GM18951 (cell line): Measurements from ENCODE around the gene LAMA5.

ENCODE experiments used
- POLR2A ChIP-seq: IDR thresholded peaks from 4 replicates; pipeline ENCODE4 v1.6.1; 2011; ENCODE audit warnings: mild to moderate bottlenecking; ENCODE audit not compliant: insufficient read length, insufficient read depth; ENCODE audit errors: extremely low read depth
- in situ Hi-C: fragments of 300-500 bp; cut with MboI; formaldehyde crosslinking; loops from one replicate; pipeline ENCODE4 v1.12.0; 2022; ENCODE audit warnings: low sequenced_read_pairs, mixed read lengths, inconsistent platforms; ENCODE audit not compliant: unreplicated experiment

The LAMA5 gene

DNA sequence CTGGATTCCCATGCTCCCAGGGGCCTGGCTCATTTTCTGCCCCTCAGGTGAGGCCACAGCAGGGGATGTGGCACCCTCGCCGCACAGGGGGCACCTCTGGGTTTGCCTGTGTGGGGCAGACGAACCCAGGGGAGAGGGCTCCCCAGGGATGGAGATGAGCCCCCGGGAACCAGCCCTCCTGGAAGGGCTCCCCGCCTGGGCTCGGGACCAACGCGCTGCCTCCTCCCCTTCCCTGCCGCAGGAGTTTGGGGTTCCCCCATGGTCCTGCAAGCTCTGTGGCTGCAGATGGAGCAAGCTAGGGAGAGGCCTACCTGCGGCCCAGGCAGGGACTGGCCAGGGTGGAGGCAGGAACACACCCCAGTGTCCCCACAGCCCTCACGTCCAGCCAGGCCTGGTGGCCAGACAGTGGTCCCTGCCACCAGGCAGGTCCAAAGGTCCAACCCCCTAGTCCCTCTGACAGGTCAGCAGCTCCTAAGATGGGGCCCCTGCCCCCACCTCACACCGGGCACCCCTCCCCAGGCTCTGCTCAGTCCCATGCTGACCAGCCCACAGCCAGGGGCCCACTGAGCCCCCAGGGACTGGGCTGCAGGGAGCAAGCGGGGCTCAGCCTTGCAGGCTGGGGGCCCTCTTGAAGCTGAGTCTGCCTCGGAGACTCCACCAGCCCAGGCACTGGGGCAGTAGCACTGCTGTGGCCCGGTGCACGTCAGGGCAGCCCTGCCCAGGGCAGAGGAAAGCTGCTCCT lies 13.7 kb downstream of the LAMA5 start:
- no peak for TF ChIP-seq POLR2A
- in situ Hi-C loops = no loop called here

- in situ Hi-C loops = no loop called here
Measured at GRCh38 chr20:62352402-62353288, 14.5 kb downstream of the LAMA5 start.

DNA sequence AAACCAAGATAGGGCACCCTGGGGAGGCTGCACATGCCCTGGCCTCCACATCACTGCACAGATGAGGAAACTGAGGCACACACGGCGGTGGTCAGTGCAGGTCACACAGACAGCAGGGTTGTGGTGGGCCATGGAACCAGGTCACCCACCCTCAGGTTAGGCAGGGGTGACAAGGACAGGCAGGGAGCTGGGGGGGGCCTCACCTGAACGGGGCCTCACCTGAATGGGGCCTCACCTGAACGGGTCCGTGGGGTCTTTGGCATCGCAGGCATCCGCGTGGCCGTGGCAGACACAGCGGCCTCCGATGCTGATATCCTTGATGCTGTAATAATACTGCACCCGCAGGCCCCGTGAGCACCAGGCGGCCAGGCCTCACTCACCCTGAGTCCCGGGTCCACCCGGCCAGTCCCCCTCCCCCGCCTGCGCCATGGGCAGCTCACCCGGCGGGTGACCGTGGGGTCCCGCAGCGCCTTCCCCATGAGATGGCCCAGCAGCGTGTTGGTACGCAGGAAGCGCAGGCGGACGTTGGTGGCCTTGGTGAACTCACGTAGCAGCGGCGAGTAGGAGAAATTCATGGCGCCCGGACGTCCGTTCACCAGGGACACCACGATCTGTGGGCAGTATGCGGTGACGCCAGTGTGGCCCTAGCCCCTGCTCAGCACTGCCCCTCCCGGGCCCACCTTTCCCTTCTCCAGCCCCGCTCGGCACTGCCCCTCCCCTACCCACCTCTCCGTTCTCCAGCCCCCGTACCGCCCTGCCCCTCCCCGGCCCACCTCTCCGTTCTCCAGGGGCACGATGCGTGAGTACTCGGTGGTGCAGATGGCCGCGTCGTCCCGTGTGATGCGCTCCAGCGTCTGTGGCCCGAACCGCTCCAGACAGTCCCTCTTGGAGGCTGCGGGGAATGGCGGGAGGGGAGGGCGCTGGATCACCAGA lies 15.4 kb downstream of the LAMA5 start:
- TF ChIP-seq POLR2A = no peak
- in situ Hi-C loops = no loop called here

More at GRCh38 chr20:62352402-62353288, 14.5 kb downstream of the LAMA5 start:
- no peak for TF ChIP-seq POLR2A

DNA sequence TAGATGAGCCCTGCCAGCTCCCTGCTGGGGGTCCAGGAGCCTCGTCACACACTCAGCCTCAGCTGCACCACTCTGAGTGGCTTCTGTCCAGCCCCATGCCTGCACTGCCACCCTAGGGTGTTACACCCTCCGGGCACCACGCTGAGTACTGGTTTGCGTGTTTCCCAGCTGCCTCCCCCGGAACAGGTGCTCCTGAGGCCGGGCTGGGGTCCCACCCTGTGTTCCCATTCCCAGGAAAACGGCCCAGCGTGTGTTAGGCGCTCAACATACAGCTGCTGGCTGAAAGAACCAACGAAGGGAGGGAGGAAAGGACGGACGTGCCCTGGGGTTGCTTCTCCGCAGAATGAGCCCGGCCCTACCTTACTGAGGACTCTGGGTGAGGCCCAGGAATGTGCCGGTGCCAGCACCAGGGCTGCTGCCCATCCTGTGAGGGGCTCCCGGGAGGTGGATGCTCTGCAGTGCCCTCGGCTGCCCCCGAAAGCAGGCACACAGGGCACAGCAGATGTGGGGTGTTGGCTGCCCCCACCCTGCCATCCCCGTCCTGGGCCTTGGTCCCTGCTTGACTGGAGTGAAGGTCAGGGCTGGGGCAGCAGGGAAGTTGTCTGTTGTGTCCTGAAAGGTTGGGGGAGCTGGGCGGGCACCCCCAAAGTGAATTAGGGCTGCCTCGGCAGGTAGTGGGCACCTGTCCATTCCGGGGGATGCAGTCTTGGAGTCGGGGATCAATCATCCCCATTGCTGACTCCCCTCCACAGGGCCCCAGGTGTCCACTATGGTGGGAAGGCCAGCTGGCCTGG lies 16.3 kb downstream of the LAMA5 start:
- TF ChIP-seq POLR2A = no peak

GRCh38 chr20:62350098-62350628 lies 16.9 kb downstream of the LAMA5 start:
- in situ Hi-C loops = no loop called here
- TF ChIP-seq POLR2A = no peak

More for the DNA sequence above, 16.3 kb downstream of the LAMA5 start:
- in situ Hi-C loops = no loop called here

GRCh38 chr20:62349556-62350097 lies 17.5 kb downstream of the LAMA5 start:
- in situ Hi-C loops = no loop called here
- no peak for TF ChIP-seq POLR2A

DNA sequence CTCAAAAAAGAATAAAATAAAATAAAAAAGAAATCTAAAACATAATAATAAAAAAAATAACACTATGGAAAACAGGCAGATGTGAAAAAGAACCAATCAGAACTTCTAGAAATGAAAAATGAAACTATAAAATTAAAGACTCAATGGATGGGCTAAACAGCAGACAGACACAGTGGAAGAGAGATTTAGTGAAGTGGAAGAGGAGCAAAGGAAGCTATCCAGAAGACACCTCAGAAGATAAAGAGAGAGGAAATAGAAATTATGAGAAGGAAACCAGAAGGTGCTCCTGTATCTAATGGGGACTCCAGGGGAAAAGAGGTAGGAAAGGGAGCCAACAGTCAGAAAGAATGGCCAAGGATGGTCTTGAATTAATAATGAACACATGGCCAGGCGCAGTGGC lies 18.5 kb downstream of the LAMA5 start:
- TF ChIP-seq POLR2A = no peak
- in situ Hi-C loops = no loop called here

- TF ChIP-seq POLR2A = no peak
Measured at GRCh38 chr20:62347445-62347844, 19.7 kb downstream of the LAMA5 start.

DNA sequence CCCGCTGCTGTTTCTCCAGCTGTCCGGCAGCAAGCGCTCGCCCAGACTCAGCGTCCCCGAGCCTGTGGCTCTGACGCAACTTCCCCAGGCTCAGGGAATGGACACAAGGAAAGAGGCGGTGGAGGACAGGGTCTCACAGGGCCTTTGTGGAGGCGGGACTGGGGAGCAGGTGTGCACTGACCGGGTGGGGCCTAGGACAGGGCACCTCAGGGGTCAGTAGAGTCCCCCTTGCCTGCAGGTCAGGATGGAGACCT lies 20.0 kb downstream of the LAMA5 start:
- in situ Hi-C loops = no loop called here
- no peak for TF ChIP-seq POLR2A

More at GRCh38 chr20:62347445-62347844, 19.7 kb downstream of the LAMA5 start:
- in situ Hi-C loops = no loop called here

- TF ChIP-seq POLR2A = no peak
Measured at GRCh38 chr20:62346398-62347150, 20.5 kb downstream of the LAMA5 start.

GRCh38 chr20:62345681-62346370 lies 21.3 kb downstream of the LAMA5 start:
- TF ChIP-seq POLR2A = no peak
- in situ Hi-C loops = no loop called here

More at GRCh38 chr20:62346398-62347150, 20.5 kb downstream of the LAMA5 start:
- in situ Hi-C loops = no loop called here
